ENCODE measurements around the gene AHI1. TPM values are rescaled to one million over a fixed set of nuclear protein-coding genes. Genes with fewer than 3 reads are reported as not detected.
A peak's percentile ranks its signal among the peaks of the same experiment; 100 is the strongest.

Gene AHI1
- total RNA-seq, 6 experiments from 2014 or later, result 14.6 to 19.1 (median 17.0) TPM

- H3K27ac Mint-ChIP-seq, result no peak overlapping the region
- no peaks in the 10 kb centered on the region for H3K27me3 Mint-ChIP-seq (ENCODE audit: insufficient read depth)
- H3K4me1 Mint-ChIP-seq (ENCODE audit: low read depth), result peaks cover 25% of the 10 kb centered on the region
- peak; percentile 67 for DNase-seq
- H3K4me3 Mint-ChIP-seq, result no peak overlapping the region
- no peak for TF ChIP-seq CTCF (IDR thresholded peaks at IDR 0.05)
- peaks cover 6% of the 10 kb centered on the region; the same call in 1 of the 2 replicates for H3K36me3 Mint-ChIP-seq (ENCODE audit: low read depth)
- no peaks in the 10 kb centered on the region for H3K9me3 Mint-ChIP-seq
Measured at GRCh38 chr6:135419162-135419561, 78.4 kb downstream of the AHI1 start.

- no peak for DNase-seq
- Mint-ChIP-seq H3K27ac (no peak overlapping the region), H3K27me3 (ENCODE audit: insufficient read depth) (no peaks in the 10 kb centered on the region), H3K4me1 (ENCODE audit: low read depth) (peaks cover 30% of the 10 kb centered on the region), H3K36me3 (ENCODE audit: low read depth) (peaks cover 6% of the 10 kb centered on the region; the same call in 1 of the 2 replicates), H3K4me3 (no peak overlapping the region), H3K9me3 (no peaks in the 10 kb centered on the region)
- TF ChIP-seq CTCF (IDR thresholded peaks at IDR 0.05), result no peak
Measured at GRCh38 chr6:135418040-135418760, 79.3 kb downstream of the AHI1 start.

GRCh38 chr6:135412761-135413160 lies 84.8 kb downstream of the AHI1 start:
- Mint-ChIP-seq H3K27me3 (ENCODE audit: insufficient read depth) (no peaks in the 10 kb centered on the region), H3K9me3 (no peaks in the 10 kb centered on the region), H3K4me1 (ENCODE audit: low read depth) (peaks cover 14% of the 10 kb centered on the region), H3K27ac (no peak overlapping the region), H3K36me3 (ENCODE audit: low read depth) (no peaks in the 10 kb centered on the region), H3K4me3 (no peak overlapping the region)
- no peak for DNase-seq
- no peak for TF ChIP-seq CTCF (IDR thresholded peaks at IDR 0.05)

GRCh38 chr6:135411849-135412248 lies 85.7 kb downstream of the AHI1 start:
- no peaks in the 10 kb centered on the region for H3K27me3 Mint-ChIP-seq (ENCODE audit: insufficient read depth)
- H3K4me3 Mint-ChIP-seq, result no peak overlapping the region

GRCh38 chr6:135411339-135411738 lies 86.2 kb downstream of the AHI1 start:
- H3K27me3 Mint-ChIP-seq (ENCODE audit: insufficient read depth), result no peaks in the 10 kb centered on the region
- H3K4me3 Mint-ChIP-seq, result no peak overlapping the region
- peak; percentile 71 for TF ChIP-seq CTCF (IDR thresholded peaks at IDR 0.05)
- DNase-seq, result peak; percentile 2
- no peaks in the 10 kb centered on the region for H3K9me3 Mint-ChIP-seq
- H3K27ac Mint-ChIP-seq, result no peak overlapping the region
- H3K4me1 Mint-ChIP-seq (ENCODE audit: low read depth), result peaks cover 14% of the 10 kb centered on the region
- H3K36me3 Mint-ChIP-seq (ENCODE audit: low read depth), result no peaks in the 10 kb centered on the region

More at GRCh38 chr6:135411849-135412248, 85.7 kb downstream of the AHI1 start:
- DNase-seq, result no peak
- no peaks in the 10 kb centered on the region for H3K36me3 Mint-ChIP-seq (ENCODE audit: low read depth)
- peaks cover 14% of the 10 kb centered on the region for H3K4me1 Mint-ChIP-seq (ENCODE audit: low read depth)
- H3K9me3 Mint-ChIP-seq, result no peaks in the 10 kb centered on the region
- no peak for TF ChIP-seq CTCF (IDR thresholded peaks at IDR 0.05)
- no peak overlapping the region for H3K27ac Mint-ChIP-seq
